HCT116 (cell line): Measurements from ENCODE around the gene CDC42EP5. TPM values are rescaled to one million over a fixed set of nuclear protein-coding genes. Genes with fewer than 3 reads are reported as not detected.

Experiments
- ATAC-seq: fragments of 200-7000 bp; cut with Tn5 transposase; 2 replicates; pipeline ENCODE4 v1.9.1; 2020; ENCODE audit warnings: mild to moderate bottlenecking, moderate library complexity
- BruUV-seq: library from RNA; stranded (reverse); fragments of 400-500 nt; replicated peaks from 2 replicates; lab custom pipeline; 2021; lab: Mats Ljungman, UMichigan
- CTCF ChIA-PET: fragments of 300-600 bp; sonication (Branson Sonifier 250); formaldehyde crosslinking; loops from one replicate; lab custom pipeline; 2021; ENCODE audit warnings: antibody characterized with exemption; lab: Charles Lee
- POLR2A ChIA-PET: fragments of 300-600, 350-600 bp; sonication (Branson Sonifier 250); formaldehyde crosslinking; loops from one replicate; lab custom pipeline; 2021; ENCODE audit warnings: antibody characterized with exemption; lab: Charles Lee
- RAD21 ChIA-PET, 2 experiments: fragments of 300-600 bp; sonication (Branson Sonifier 250); formaldehyde crosslinking; loops; one replicate each; lab custom pipeline; 2023; ENCODE audit warnings: low total read pairs in 2 of 2; ENCODE audit not compliant: uncharacterized antibody in 2 of 2, unreplicated experiment in 2 of 2, low non-redundant PET in 1 of 2; lab: Charles Lee
- DNase-seq: peaks from one replicate; pipeline ENCODE4 v3.0.0-alpha.2; 2010; ENCODE audit warnings: low read depth, low spot score
- H2AFZ ChIP-seq: fragments of 200-600 bp; shearing (Covaris generic), sonication (generic); 2 replicates; pipeline ENCODE4 v1.6.1; 2017; ENCODE audit warnings: low read depth, mixed run types, mixed read lengths, antibody characterized with exemption, low read length; ENCODE audit not compliant: poor library complexity, severe bottlenecking
- H3K27ac ChIP-seq: 2 replicates; pipeline ENCODE4 v1.5.1; 2012; ENCODE audit warnings: low read depth, low read length
- H3K27me3 ChIP-seq: fragments of 200-600 bp; sonication (generic); 2 replicates; pipeline ENCODE4 v1.6.1; 2016; ENCODE audit warnings: mixed run types, low read length, mixed read lengths; ENCODE audit not compliant: insufficient read depth
- H3K36me3 ChIP-seq, 2 experiments: fragments of 200-500 bp in 1 of 2; fragments of 200-600 bp in 1 of 2; sonication (Bioruptor generic) in 1 of 2; sonication (generic) in 1 of 2; 2 replicates each; pipeline versions ENCODE4 v1.5.1 to v1.6.1; 2014 to 2016; ENCODE audit warnings: low read length in 2 of 2, inconsistent platforms in 1 of 2, mixed read lengths in 1 of 2, mixed run types in 1 of 2; ENCODE audit not compliant: insufficient read depth in 2 of 2, control insufficient read depth in 1 of 2
- H3K4me1 ChIP-seq, 2 experiments: fragments of 200-600 bp in 1 of 2; sonication (generic) in 1 of 2; 2 replicates each; pipeline versions ENCODE4 v1.5.1 to v1.6.1; 2012 to 2017; ENCODE audit warnings: low read length in 2 of 2, inconsistent platforms in 1 of 2, mild to moderate bottlenecking in 1 of 2, mixed read lengths in 1 of 2, mixed run types in 1 of 2, moderate library complexity in 1 of 2; ENCODE audit not compliant: insufficient read depth in 2 of 2, control insufficient read depth in 1 of 2
- H3K4me2 ChIP-seq: fragments of 200-600 bp; sonication (generic); 2 replicates; pipeline ENCODE4 v1.6.1; 2017; ENCODE audit warnings: mixed run types, low read length, mixed read lengths
- H3K4me3 ChIP-seq, 2 experiments: fragments of 200-600 bp in 1 of 2; sonication (generic) in 1 of 2; replicated peaks in 1 of 2; 2 replicates each; pipeline ENCODE4 v1.5.1; 2011 to 2016; ENCODE audit warnings: low read length in 2 of 2, control low read depth in 1 of 2, low read depth in 1 of 2, mild to moderate bottlenecking in 1 of 2, mixed read lengths in 1 of 2, mixed run types in 1 of 2
- H3K79me2 ChIP-seq: fragments of 200-600 bp; sonication (generic); 2 replicates; pipeline ENCODE4 v1.6.1; 2017; ENCODE audit warnings: mild to moderate bottlenecking, mixed run types, low read length, moderate library complexity, mixed read lengths; ENCODE audit not compliant: insufficient read depth
- H3K9ac ChIP-seq: fragments of 200-600 bp; sonication (generic); 2 replicates; pipeline ENCODE4 v1.6.1; 2016; ENCODE audit warnings: low read length, mixed read lengths
- H3K9me2 ChIP-seq: fragments of 200-600 bp; sonication (generic), shearing (Covaris generic); 2 replicates; pipeline ENCODE4 v1.6.1; 2017; ENCODE audit warnings: mixed run types, mild to moderate bottlenecking, moderate library complexity; ENCODE audit not compliant: insufficient read depth
- H3K9me3 ChIP-seq, 2 experiments: fragments of 200-500 bp in 1 of 2; fragments of 200-600 bp in 1 of 2; sonication (Bioruptor generic) in 1 of 2; sonication (generic) in 1 of 2; 2 replicates each; pipeline ENCODE4 v1.6.1; 2014 to 2017; ENCODE audit warnings: low read length in 2 of 2, mixed read lengths in 2 of 2, inconsistent platforms in 1 of 2, low read depth in 1 of 2, mild to moderate bottlenecking in 1 of 2, mixed run types in 1 of 2, moderate library complexity in 1 of 2; ENCODE audit not compliant: control insufficient read depth in 1 of 2, insufficient read depth in 1 of 2
- H4K20me1 ChIP-seq: fragments of 200-600 bp; sonication (generic), shearing (Covaris generic); 2 replicates; pipeline ENCODE4 v1.6.1; 2017; ENCODE audit warnings: mixed run types, mild to moderate bottlenecking, moderate library complexity; ENCODE audit not compliant: insufficient read depth
- CBX3 ChIP-seq: IDR thresholded peaks from 2 replicates; pipeline ENCODE4 v1.6.1; 2012; ENCODE audit warnings: low read depth
- CEBPB ChIP-seq: IDR thresholded peaks from 2 replicates; pipeline ENCODE4 v1.6.1; 2012; ENCODE audit warnings: low read depth
- EGR1 ChIP-seq: IDR thresholded peaks from 2 replicates; pipeline ENCODE4 v1.6.1; 2012; ENCODE audit warnings: low read depth
- ELF1 ChIP-seq: IDR thresholded peaks from 2 replicates; pipeline ENCODE4 v1.6.1; 2012; ENCODE audit warnings: low read depth, borderline replicate concordance
- EZH2 ChIP-seq: fragments of 200-600 bp; sonication (generic); IDR thresholded peaks from 2 replicates; pipeline ENCODE4 v1.6.1; 2017; ENCODE audit warnings: antibody characterized with exemption, mixed run types
- FOSL1 ChIP-seq: IDR thresholded peaks from 2 replicates; pipeline ENCODE4 v1.6.1; 2012; ENCODE audit warnings: low read depth
- JUND ChIP-seq: IDR thresholded peaks from 2 replicates; pipeline ENCODE4 v1.6.1; 2012
- POLR2A ChIP-seq: IDR thresholded peaks from 2 replicates; pipeline ENCODE4 v1.7.0; 2011; ENCODE audit warnings: borderline replicate concordance; ENCODE audit not compliant: insufficient read depth, insufficient read length; ENCODE audit errors: extremely low read depth
- POLR2AphosphoS5 ChIP-seq: IDR thresholded peaks from 2 replicates; pipeline ENCODE4 v1.6.1; 2011; ENCODE audit warnings: mild to moderate bottlenecking, low read depth, low read length, moderate library complexity
- SP1 ChIP-seq: IDR thresholded peaks from 2 replicates; pipeline ENCODE4 v1.6.1; 2012; ENCODE audit warnings: low read depth
- SRF ChIP-seq: IDR thresholded peaks from 2 replicates; pipeline ENCODE4 v1.6.1; 2012; ENCODE audit warnings: low read depth
- TCF7L2 ChIP-seq: IDR thresholded peaks from 2 replicates; pipeline ENCODE4 v1.7.0; 2011; ENCODE audit warnings: borderline replicate concordance, inconsistent platforms; ENCODE audit not compliant: insufficient read depth, insufficient read length; ENCODE audit errors: extremely low read depth
- YY1 ChIP-seq: IDR thresholded peaks from 2 replicates; pipeline ENCODE4 v1.6.1; 2011; ENCODE audit warnings: low read length, low read depth, moderate library complexity, mild to moderate bottlenecking; ENCODE audit not compliant: insufficient replicate concordance; ENCODE audit errors: extremely low read depth
- ZFX ChIP-seq: fragments of 450-650 bp; IDR thresholded peaks from 2 replicates; pipeline ENCODE4 v1.6.1; 2017
- intact Hi-C: fragments of 100-400 bp; cut with micrococcal nuclease; formaldehyde crosslinking; loops from 2 replicates; pipeline ENCODE4 v1.10.0; 2022
- total RNA-seq: library from RNA; stranded (reverse); gene quantifications from one replicate; pipeline ENCODE4 v1.2.1, GENCODE V29; 2021; ENCODE audit not compliant: unreplicated experiment
- TF ChIP-seq, protein P1 (sequence below): IDR thresholded peaks from 2 replicates; pipeline ENCODE4 v1.6.1; 2011; ENCODE audit warnings: mild to moderate bottlenecking, low read length, moderate library complexity; ENCODE audit not compliant: insufficient replicate concordance; ENCODE audit errors: extremely low read depth
- TF ChIP-seq, protein P2 (sequence below): IDR thresholded peaks from 2 replicates; pipeline ENCODE4 v1.6.1; 2012
- TF ChIP-seq, protein P3 (sequence below): IDR thresholded peaks from 2 replicates; pipeline ENCODE4 v1.6.1; 2012
- TF ChIP-seq, protein P4 (sequence below), 3 experiments: fragments of 200-600 bp in 1 of 3; sonication (generic) in 1 of 3; IDR thresholded peaks in 2 of 3; conservative IDR thresholded peaks in 1 of 3; 2 replicates each; pipeline ENCODE4 v1.5.1; 2012 to 2017; ENCODE audit warnings: low read depth in 2 of 3, low read length in 2 of 3, antibody characterized with exemption in 1 of 3, borderline replicate concordance in 1 of 3, control low read depth in 1 of 3, mild to moderate bottlenecking in 1 of 3, mixed read lengths in 1 of 3, mixed run types in 1 of 3, moderate library complexity in 1 of 3; ENCODE audit not compliant: insufficient read depth in 1 of 3
- TF ChIP-seq, protein P5 (sequence below): IDR thresholded peaks from 2 replicates; pipeline ENCODE4 v1.6.1; 2012; ENCODE audit warnings: low read depth

CDC42EP5 gene
- total RNA-seq, 1 experiment from 2014 or later, result 0.64 TPM

DNA sequence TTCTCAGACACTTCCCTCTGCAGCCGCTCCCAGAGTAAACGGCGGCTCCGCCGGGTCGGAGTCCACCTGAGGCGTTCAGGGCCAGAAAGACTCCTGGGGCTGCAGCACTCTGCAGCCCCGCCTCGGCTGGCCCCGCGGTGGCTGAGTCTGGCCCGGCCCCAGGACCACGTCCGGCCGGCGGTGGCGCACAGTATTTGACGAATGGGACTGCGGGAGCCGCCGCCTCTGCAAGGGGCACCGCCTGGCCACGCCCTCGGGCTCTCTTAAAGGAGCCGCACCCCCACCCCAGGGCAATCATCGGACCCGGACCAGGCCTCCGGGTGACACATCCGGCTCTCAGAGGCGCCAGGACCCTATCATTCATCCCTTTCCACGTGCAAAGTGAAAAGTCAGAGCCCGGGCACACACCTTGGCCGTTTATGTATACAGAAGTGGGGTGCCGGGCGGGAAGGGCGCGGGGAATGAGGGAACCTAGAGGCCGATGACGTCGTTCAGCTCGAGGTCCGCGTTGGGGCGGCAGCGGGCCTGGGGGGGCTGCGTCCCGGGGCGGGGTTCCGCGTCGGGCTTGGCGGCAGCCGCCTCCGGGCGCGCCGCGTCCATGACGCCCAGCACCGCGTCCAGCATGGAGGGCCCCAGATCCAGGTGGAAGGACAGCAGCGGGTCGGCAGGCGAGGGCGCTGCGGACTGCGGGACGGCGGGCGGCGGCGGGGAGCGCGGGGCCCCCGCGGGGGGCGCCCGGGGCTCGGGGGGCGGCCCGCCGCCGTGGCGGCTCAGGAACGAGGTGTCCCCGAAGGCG lies 8.3 kb downstream of the CDC42EP5 start:
- BruUV-seq, result no TSS peak
- H3K4me1 ChIP-seq, result peaks cover 7 to 26% of the 10 kb centered on the region in 2 experiments; a peak in 3 of 4 replicates
- DNase-seq, result peak; percentile 69
- H2AFZ ChIP-seq, result no peak overlapping the region
- ChIA-PET RAD21 (no interaction called here), CTCF (no interaction called here), POLR2A (interaction anchor here (2.3 kb wide), 1 partner anchor 16 kb away, joined by 5 read pairs; the partner anchor contains the start of gene LENG8)
- H3K36me3 ChIP-seq, result peaks cover 7 to 11% of the 10 kb centered on the region in 2 experiments; a peak in 3 of 4 replicates
- intact Hi-C loops, result no loop called here
- H4K20me1 ChIP-seq, result no peaks in the 10 kb centered on the region
- peak overlapping the region; percentile 50 to 83 for H3K4me3 ChIP-seq
- H3K27ac ChIP-seq, result peak overlapping the region; percentile 99
- no peaks in the 10 kb centered on the region for H3K9me2 ChIP-seq
- TF ChIP-seq TCF7L2, result peak; percentile 67
- TF ChIP-seq ZFX, result peak; percentile 51; the same call in 1 of the 2 replicates
- TF ChIP-seq, protein P1, sequence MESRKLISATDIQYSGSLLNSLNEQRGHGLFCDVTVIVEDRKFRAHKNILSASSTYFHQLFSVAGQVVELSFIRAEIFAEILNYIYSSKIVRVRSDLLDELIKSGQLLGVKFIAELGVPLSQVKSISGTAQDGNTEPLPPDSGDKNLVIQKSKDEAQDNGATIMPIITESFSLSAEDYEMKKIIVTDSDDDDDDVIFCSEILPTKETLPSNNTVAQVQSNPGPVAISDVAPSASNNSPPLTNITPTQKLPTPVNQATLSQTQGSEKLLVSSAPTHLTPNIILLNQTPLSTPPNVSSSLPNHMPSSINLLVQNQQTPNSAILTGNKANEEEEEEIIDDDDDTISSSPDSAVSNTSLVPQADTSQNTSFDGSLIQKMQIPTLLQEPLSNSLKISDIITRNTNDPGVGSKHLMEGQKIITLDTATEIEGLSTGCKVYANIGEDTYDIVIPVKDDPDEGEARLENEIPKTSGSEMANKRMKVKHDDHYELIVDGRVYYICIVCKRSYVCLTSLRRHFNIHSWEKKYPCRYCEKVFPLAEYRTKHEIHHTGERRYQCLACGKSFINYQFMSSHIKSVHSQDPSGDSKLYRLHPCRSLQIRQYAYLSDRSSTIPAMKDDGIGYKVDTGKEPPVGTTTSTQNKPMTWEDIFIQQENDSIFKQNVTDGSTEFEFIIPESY, result no peak
- TF ChIP-seq, protein P2, sequence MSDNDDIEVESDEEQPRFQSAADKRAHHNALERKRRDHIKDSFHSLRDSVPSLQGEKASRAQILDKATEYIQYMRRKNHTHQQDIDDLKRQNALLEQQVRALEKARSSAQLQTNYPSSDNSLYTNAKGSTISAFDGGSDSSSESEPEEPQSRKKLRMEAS, result peak; percentile 92
- TF ChIP-seq CEBPB, result no peak
- TF ChIP-seq, protein P3, sequence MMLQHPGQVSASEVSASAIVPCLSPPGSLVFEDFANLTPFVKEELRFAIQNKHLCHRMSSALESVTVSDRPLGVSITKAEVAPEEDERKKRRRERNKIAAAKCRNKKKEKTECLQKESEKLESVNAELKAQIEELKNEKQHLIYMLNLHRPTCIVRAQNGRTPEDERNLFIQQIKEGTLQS, result no peak
- no peak for TF ChIP-seq YY1
- no peak for TF ChIP-seq CBX3
- TF ChIP-seq POLR2AphosphoS5, result peak; percentile 78
- TF ChIP-seq JUND, result no peak
- TF ChIP-seq FOSL1, result no peak
- no peak for TF ChIP-seq ELF1
- TF ChIP-seq SRF, result 0 out of 2 replicates have a peak, but pooled peaks have one; percentile 42
- TF ChIP-seq, protein P4, sequence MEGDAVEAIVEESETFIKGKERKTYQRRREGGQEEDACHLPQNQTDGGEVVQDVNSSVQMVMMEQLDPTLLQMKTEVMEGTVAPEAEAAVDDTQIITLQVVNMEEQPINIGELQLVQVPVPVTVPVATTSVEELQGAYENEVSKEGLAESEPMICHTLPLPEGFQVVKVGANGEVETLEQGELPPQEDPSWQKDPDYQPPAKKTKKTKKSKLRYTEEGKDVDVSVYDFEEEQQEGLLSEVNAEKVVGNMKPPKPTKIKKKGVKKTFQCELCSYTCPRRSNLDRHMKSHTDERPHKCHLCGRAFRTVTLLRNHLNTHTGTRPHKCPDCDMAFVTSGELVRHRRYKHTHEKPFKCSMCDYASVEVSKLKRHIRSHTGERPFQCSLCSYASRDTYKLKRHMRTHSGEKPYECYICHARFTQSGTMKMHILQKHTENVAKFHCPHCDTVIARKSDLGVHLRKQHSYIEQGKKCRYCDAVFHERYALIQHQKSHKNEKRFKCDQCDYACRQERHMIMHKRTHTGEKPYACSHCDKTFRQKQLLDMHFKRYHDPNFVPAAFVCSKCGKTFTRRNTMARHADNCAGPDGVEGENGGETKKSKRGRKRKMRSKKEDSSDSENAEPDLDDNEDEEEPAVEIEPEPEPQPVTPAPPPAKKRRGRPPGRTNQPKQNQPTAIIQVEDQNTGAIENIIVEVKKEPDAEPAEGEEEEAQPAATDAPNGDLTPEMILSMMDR (IDR thresholded peaks at IDR 0.05 in 2 of 3, conservative IDR thresholded peaks at IDR 0.05 in 1 of 3; ENCODE audit: borderline replicate concordance in 1 of 3, insufficient read depth in 1 of 3, low read depth in 2 of 3, low read length in 2 of 3), result no peak
- TF ChIP-seq, protein P5, sequence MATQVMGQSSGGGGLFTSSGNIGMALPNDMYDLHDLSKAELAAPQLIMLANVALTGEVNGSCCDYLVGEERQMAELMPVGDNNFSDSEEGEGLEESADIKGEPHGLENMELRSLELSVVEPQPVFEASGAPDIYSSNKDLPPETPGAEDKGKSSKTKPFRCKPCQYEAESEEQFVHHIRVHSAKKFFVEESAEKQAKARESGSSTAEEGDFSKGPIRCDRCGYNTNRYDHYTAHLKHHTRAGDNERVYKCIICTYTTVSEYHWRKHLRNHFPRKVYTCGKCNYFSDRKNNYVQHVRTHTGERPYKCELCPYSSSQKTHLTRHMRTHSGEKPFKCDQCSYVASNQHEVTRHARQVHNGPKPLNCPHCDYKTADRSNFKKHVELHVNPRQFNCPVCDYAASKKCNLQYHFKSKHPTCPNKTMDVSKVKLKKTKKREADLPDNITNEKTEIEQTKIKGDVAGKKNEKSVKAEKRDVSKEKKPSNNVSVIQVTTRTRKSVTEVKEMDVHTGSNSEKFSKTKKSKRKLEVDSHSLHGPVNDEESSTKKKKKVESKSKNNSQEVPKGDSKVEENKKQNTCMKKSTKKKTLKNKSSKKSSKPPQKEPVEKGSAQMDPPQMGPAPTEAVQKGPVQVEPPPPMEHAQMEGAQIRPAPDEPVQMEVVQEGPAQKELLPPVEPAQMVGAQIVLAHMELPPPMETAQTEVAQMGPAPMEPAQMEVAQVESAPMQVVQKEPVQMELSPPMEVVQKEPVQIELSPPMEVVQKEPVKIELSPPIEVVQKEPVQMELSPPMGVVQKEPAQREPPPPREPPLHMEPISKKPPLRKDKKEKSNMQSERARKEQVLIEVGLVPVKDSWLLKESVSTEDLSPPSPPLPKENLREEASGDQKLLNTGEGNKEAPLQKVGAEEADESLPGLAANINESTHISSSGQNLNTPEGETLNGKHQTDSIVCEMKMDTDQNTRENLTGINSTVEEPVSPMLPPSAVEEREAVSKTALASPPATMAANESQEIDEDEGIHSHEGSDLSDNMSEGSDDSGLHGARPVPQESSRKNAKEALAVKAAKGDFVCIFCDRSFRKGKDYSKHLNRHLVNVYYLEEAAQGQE, result no peak
- no peak for TF ChIP-seq EZH2
- peak; percentile 26 for TF ChIP-seq POLR2A
- TF ChIP-seq SP1, result peak; percentile 78
- no peak for TF ChIP-seq EGR1
- H3K79me2 ChIP-seq, result peaks cover 27% of the 10 kb centered on the region
- peak overlapping the region; percentile 96 for H3K9ac ChIP-seq
- no peaks in the 10 kb centered on the region for H3K9me3 ChIP-seq
- H3K4me2 ChIP-seq, result peak overlapping the region; percentile 97
- no peaks in the 10 kb centered on the region for H3K27me3 ChIP-seq
- peak; percentile 70 for ATAC-seq
